OCI-LY1 (cell line): Measurements from ENCODE around the gene DCC.

Source experiments
- CTCF ChIP-seq: fragments of 200-600 bp; sonication (generic), shearing (Covaris generic); IDR thresholded peaks from 2 replicates; pipeline ENCODE4 v1.5.1; 2017; ENCODE audit warnings: mild to moderate bottlenecking, antibody characterized with exemption, low read length, moderate library complexity, mixed read lengths
- EZH2 ChIP-seq: fragments of 200-600 bp; sonication (generic), shearing (Covaris generic); IDR thresholded peaks from 2 replicates; pipeline ENCODE4 v1.8.0; 2017; ENCODE audit warnings: borderline replicate concordance, mixed run types, mild to moderate bottlenecking, antibody characterized with exemption, low read length, moderate library complexity, mixed read lengths

GRCh38 chr18:52319424-52319983 lies 20.5 kb upstream of the DCC start:
- TF ChIP-seq CTCF = no peak
- no peak for TF ChIP-seq EZH2
